ENCODE data around the gene SLC16A10.

DNA sequence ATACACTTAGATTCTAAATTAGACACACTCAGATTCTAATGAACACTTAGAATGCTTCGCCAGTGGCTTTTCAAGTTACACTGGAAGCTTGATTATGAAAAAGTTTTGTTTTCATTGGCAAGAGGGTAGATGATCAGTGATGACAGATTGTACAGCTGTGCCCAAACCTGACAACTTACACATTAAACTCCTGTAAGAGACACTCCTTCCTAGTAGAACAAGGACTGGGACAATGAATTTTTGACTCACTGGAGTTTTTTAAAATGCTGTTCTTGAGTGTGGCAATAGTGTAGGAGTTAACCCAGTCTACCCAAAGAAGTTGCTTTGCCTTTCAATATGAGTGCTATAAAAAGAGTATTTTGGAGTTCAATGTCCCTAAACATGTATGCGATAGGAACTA, 140.8 kb downstream of the SLC16A10 start:
- TF ChIP-seq CBX8 (IDR thresholded peaks at IDR 0.05; ENCODE audit: borderline replicate concordance, low read depth, low read length) (no peak), TEAD4 (IDR thresholded peaks at IDR 0.05; ENCODE audit: low read depth, low read length) (no peak), EZH2 (IDR thresholded peaks at IDR 0.05; ENCODE audit: low read depth, low read length, severe bottlenecking) (no peak), SUZ12 (IDR thresholded peaks at IDR 0.05; ENCODE audit: low read length) (no peak), YY1 (IDR thresholded peaks at IDR 0.05; ENCODE audit: low read depth, low read length) (no peak), ZNF274 (IDR thresholded peaks at IDR 0.05; ENCODE audit: borderline replicate concordance, extremely low read depth, low read length) (no peak), HDAC6 (IDR thresholded peaks at IDR 0.05; ENCODE audit: low read depth, low read length) (no peak), JUN (IDR thresholded peaks at IDR 0.05; ENCODE audit: low read depth, low read length) (no peak), POLR2A (IDR thresholded peaks at IDR 0.05; ENCODE audit: control extremely low read depth in 1 of 2, low read depth in 2 of 2, low read length in 2 of 2) (no peak), POLR2AphosphoS5 (IDR thresholded peaks at IDR 0.05; ENCODE audit: low read depth, low read length) (no peak), MAFK (IDR thresholded peaks at IDR 0.05; ENCODE audit: low read depth, low read length) (no peak), CREB1 (IDR thresholded peaks at IDR 0.05) (no peak)
- TF ChIP-seq, protein P1, sequence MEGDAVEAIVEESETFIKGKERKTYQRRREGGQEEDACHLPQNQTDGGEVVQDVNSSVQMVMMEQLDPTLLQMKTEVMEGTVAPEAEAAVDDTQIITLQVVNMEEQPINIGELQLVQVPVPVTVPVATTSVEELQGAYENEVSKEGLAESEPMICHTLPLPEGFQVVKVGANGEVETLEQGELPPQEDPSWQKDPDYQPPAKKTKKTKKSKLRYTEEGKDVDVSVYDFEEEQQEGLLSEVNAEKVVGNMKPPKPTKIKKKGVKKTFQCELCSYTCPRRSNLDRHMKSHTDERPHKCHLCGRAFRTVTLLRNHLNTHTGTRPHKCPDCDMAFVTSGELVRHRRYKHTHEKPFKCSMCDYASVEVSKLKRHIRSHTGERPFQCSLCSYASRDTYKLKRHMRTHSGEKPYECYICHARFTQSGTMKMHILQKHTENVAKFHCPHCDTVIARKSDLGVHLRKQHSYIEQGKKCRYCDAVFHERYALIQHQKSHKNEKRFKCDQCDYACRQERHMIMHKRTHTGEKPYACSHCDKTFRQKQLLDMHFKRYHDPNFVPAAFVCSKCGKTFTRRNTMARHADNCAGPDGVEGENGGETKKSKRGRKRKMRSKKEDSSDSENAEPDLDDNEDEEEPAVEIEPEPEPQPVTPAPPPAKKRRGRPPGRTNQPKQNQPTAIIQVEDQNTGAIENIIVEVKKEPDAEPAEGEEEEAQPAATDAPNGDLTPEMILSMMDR (IDR thresholded peaks at IDR 0.05; ENCODE audit: control extremely low read depth in 1 of 3, insufficient read depth in 1 of 3, low read depth in 1 of 3, low read length in 3 of 3), result no peak
